Vagina (tissue), 2 donors: Measurements from ENCODE around the gene VAMP1.

Experiments
- CTCF ChIP-seq, 3 experiments: fragments of 450-650 bp in 2 of 3; fragments of 200-600 bp in 1 of 3; sonication (generic) in 1 of 3; IDR thresholded peaks; one replicate each; pipeline ENCODE4 v1.5.1; 2017 to 2019; ENCODE audit warnings: antibody characterized with exemption in 3 of 3, mild to moderate bottlenecking in 2 of 3, moderate library complexity in 2 of 3
- POLR2A ChIP-seq, 2 donors: fragments of 450-650 bp; IDR thresholded peaks; one replicate each; pipeline ENCODE4 v1.6.1; 2017; ENCODE audit warnings: antibody characterized with exemption in 2 of 2, mild to moderate bottlenecking in 2 of 2, moderate library complexity in 2 of 2

DNA sequence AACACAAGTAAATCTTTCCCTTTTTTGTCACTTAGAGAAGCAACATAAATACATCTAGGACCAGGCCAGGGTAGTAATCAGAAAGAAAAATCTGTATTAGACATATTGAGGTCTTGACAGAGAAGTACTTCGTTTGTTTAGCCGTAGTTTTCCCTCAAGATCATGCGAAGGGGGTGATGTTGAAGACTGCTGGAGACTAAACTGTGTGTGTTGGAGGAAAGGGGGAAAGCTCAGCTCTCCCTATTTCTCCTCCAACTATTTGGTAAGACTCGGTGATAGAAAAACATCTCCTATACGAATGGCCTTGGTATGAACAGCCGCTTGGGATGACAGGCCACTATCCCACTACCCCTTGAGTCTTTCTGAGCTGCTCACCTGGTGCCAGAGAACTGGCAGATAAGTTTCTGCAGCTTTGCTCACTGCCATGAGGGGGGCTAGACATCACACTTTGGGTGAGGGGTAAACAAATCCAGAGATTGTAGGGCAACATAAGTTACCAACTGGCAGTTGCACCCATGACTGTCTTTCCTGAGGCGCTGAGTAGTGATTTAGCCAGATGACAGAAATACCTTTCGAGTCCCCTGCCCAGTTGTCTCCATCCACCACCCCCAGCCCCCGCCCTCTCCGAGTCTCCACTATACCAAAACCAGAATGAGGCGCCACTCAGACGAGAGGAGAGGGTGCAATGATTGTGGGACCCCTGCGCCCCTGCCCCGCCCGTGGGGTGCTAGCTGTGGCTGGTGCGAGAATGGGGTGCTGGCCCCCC is 685 bp downstream of the VAMP1 start:
- no peak for TF ChIP-seq CTCF (IDR thresholded peaks at IDR 0.05)
- TF ChIP-seq POLR2A (IDR thresholded peaks at IDR 0.05): no peak
